IgD-negative memory B cell (primary cell): ENCODE results near the gene TBCB. TPM values are rescaled to one million over a fixed set of nuclear protein-coding genes. Genes with fewer than 3 reads are reported as not detected.
"Not testable (repeated sequence)": the region's sequence is repeated elsewhere in the genome, so short reads cannot be mapped to it uniquely, and the experiment has no call there.

Experiments used
- H3K27ac Mint-ChIP-seq, 3 donors: one replicate each; pipeline ENCODE4 v1.8.0; 2020 to 2022; ENCODE audit warnings: mild to moderate bottlenecking in 3 of 3, mixed read lengths in 3 of 3, moderate library complexity in 1 of 3
- H3K27me3 Mint-ChIP-seq: one replicate; pipeline ENCODE4 v1.8.0; 2021; ENCODE audit warnings: mixed read lengths
- H3K36me3 Mint-ChIP-seq: one replicate; pipeline ENCODE4 v1.8.0; 2020; ENCODE audit warnings: mild to moderate bottlenecking, mixed read lengths
- H3K4me1 Mint-ChIP-seq, 3 donors: one replicate each; pipeline ENCODE4 v1.8.0; 2020 to 2022; ENCODE audit warnings: mixed read lengths in 3 of 3, mild to moderate bottlenecking in 1 of 3
- H3K4me3 Mint-ChIP-seq, 4 donors: one replicate each; pipeline ENCODE4 v1.8.0; 2020 to 2022; ENCODE audit warnings: mild to moderate bottlenecking in 4 of 4, mixed read lengths in 4 of 4, moderate library complexity in 3 of 4
- H3K9me3 Mint-ChIP-seq, 3 donors: one replicate each; pipeline ENCODE4 v1.8.0; 2020 to 2021; ENCODE audit warnings: mixed read lengths in 3 of 3, mild to moderate bottlenecking in 1 of 3
- polyA plus RNA-seq: library from polyadenylated mRNA; unstranded; fragments of 300-500 nt; fragmentation: Illumina TruSeq; gene quantifications from one replicate; pipeline ENCODE4 v1.2.3, GENCODE V29; 2021

Gene TBCB
- polyA plus RNA-seq, 1 donor from 2014 or later, result 269 TPM

GRCh38 chr19:36112678-36113077 lies 2.6 kb upstream of the TBCB start:
- no peaks in the 10 kb centered on the region for H3K9me3 Mint-ChIP-seq
- H3K36me3 Mint-ChIP-seq, result peaks cover 6% of the 10 kb centered on the region
- peak overlapping the region in 1 of 3 donors; percentile 76 for H3K27ac Mint-ChIP-seq

GRCh38 chr19:36113425-36113824 lies 1.8 kb upstream of the TBCB start:
- Mint-ChIP-seq H3K27ac (peak overlapping the region; percentile 67 to 99 (median 73)), H3K27me3 (no peaks in the 10 kb centered on the region), H3K36me3 (peaks cover 9% of the 10 kb centered on the region), H3K9me3 (no peaks in the 10 kb centered on the region), H3K4me3 (peak overlapping the region; percentile 81 to 99 (median 96)), H3K4me1 (peaks cover 0 to 31% (median 19%) of the 10 kb centered on the region in 3 donors)

More at GRCh38 chr19:36112678-36113077, 2.6 kb upstream of the TBCB start:
- Mint-ChIP-seq H3K4me3 (peak overlapping the region; percentile 2 to 86 (median 74)), H3K27me3 (no peaks in the 10 kb centered on the region), H3K4me1 (peaks cover 0 to 28% (median 14%) of the 10 kb centered on the region in 3 donors)

GRCh38 chr19:36113894-36114720 lies 1.2 kb upstream of the TBCB start:
- Mint-ChIP-seq H3K36me3 (peaks cover 9% of the 10 kb centered on the region), H3K27ac (peak overlapping the region; percentile 99), H3K27me3 (no peaks in the 10 kb centered on the region), H3K9me3 (no peaks in the 10 kb centered on the region), H3K4me3 (peak overlapping the region; percentile 81 to 99 (median 96)), H3K4me1 (peaks cover 0 to 31% (median 19%) of the 10 kb centered on the region in 3 donors)

DNA sequence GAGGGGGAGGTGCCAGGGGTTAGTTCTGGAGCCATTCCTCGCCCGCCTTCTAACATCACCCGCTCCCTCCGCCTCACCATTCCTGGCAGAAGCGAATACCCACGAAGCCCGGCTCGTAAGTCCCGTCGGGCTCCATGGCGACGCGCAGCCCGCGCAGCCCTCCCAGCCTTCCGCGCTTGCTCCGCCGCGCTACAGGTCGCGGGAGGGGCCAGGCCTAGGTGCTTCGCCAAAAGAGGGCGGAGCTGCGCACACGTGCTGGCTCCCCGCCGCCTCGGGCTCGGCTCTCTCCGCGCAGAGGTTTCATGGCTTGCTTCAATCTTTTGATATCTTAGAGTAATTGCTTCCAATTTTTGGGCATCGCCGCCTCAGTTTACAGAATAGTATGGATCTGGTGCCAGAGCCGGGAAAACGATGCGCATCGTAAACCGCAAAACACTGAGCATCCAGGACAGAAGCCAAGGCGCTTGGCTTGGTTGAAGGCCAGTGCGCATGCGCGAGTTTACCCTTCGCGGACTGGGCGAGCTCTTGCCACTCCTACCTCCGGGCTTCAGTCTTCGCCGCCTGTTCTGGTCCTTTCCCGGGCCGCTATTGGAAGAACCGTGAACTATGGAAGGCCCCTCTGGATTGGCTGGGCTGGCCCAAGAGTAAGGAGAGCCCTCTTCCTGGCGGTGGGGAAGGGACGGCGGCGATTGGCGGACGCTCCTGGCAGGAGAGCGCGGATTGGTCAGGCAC lies 381 bp upstream of the TBCB start, which contains the start of gene POLR2I:
POLR2I (minus strand) TSS at position 155 of the 732 bp plus-strand sequence; CDS start at position 136, 19 bp downstream.
- Mint-ChIP-seq H3K4me3 (peak within 1 kb of the TSS; percentile 81 to 99 (median 96)), H3K27ac (peak within 1 kb of the TSS; percentile 99), H3K36me3 (peaks cover 9% of the 10 kb centered on the region), H3K27me3 (no peaks in the 10 kb centered on the region), H3K4me1 (peaks cover 0 to 31% (median 19%) of the 10 kb centered on the region in 3 donors), H3K9me3 (no peaks in the 10 kb centered on the region)

GRCh38 chr19:36116344-36116637 lies 1.0 kb downstream of the TBCB start:
- Mint-ChIP-seq H3K4me1 (peaks cover 0 to 31% (median 19%) of the 10 kb centered on the region in 3 donors), H3K27ac (peak overlapping the region in 2 of 3 donors; percentile 99), H3K4me3 (peak overlapping the region; percentile 81 to 99 (median 96)), H3K9me3 (no peaks in the 10 kb centered on the region), H3K36me3 (peaks cover 9% of the 10 kb centered on the region), H3K27me3 (no peaks in the 10 kb centered on the region)

DNA sequence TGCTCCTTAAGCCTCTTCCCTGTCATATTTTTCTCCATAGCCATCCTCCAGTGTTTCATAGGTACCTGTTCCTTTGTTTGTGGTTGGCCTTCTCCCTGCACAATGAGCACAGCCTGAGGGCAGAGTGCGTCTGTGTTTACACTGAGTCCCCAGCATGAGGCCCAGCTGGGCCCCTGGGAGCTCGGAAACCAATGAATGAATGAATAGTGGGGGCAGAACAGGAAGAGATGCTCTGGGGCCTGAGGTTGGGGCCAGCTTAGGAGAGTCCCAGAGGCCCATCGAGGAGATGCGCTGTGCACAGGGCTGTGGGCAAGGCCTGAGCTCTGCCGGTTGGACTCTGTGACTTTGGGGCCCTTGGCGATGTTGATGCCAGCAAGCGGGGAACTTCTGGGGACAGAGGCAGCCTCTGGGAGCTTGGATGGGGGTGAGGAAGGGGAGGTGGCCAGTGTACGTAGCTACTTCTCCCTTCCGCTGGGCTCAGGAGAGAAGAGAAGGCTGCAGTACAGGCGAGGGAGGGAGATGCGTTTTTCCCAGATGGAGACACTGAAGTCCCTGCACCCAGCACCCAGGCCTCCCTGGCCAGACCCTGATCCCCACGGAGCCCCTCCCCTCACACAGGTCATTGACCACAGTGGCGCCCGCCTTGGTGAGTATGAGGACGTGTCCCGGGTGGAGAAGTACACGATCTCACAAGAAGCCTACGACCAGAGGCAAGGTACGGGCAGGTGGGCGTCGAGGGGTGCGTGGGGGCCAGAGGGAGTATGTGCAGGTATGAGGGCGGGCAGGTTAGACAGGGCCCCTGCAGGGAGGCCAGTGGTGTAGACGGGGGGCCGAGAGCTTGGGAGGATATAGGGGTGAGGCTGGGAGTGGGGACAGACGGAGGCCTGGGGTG lies 5.1 kb downstream of the TBCB start:
- H3K36me3 Mint-ChIP-seq, result peaks cover 5% of the 10 kb centered on the region
- peaks cover 0 to 14% (median 14%) of the 10 kb centered on the region in 3 donors for H3K4me1 Mint-ChIP-seq
- no peaks in the 10 kb centered on the region for H3K27me3 Mint-ChIP-seq
- H3K9me3 Mint-ChIP-seq, result no peaks in the 10 kb centered on the region
- peak overlapping the region in 3 of 4 donors; percentile 22 to 52 (median 35) for H3K4me3 Mint-ChIP-seq
- peak overlapping the region in 1 of 3 donors; percentile 79 for H3K27ac Mint-ChIP-seq

GRCh38 chr19:36120984-36121358 lies 5.7 kb downstream of the TBCB start:
- no peak overlapping the region for H3K27ac Mint-ChIP-seq
- no peaks in the 10 kb centered on the region for H3K9me3 Mint-ChIP-seq
- peaks cover 0 to 14% (median 13%) of the 10 kb centered on the region in 3 donors for H3K4me1 Mint-ChIP-seq
- H3K36me3 Mint-ChIP-seq, result peaks cover 5% of the 10 kb centered on the region
- no peak overlapping the region for H3K4me3 Mint-ChIP-seq
- no peaks in the 10 kb centered on the region for H3K27me3 Mint-ChIP-seq

DNA sequence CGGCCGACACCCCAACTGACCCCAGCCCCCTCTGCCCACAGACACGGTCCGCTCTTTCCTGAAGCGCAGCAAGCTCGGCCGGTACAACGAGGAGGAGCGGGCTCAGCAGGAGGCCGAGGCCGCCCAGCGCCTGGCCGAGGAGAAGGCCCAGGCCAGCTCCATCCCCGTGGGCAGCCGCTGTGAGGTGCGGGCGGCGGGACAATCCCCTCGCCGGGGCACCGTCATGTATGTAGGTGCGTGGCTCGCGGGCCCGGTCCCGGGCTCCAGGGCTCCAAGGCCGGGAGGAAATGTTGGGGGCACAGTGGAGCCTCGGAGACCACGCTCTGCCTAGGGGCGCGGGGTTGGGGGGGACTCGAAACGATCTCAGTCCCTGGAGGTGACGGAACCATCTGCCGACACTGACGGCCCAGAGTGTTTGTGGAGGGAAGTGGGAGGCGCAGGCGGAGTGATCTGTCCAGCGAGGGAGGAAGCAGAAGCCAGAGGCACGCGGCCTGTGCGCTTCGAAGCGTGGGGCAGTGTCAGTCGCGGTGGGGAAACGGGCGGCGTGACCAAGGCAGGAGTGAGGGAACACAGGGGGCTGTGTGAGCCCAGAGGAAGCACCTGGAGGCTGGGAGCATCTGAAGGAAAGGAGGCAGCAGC lies 6.3 kb downstream of the TBCB start:
- peaks cover 5% of the 10 kb centered on the region for H3K36me3 Mint-ChIP-seq
- no peaks in the 10 kb centered on the region for H3K9me3 Mint-ChIP-seq
- peaks cover 0 to 11% (median 9%) of the 10 kb centered on the region in 3 donors for H3K4me1 Mint-ChIP-seq
- peak overlapping the region in 1 of 4 donors; percentile 27 for H3K4me3 Mint-ChIP-seq
- no peaks in the 10 kb centered on the region for H3K27me3 Mint-ChIP-seq
- H3K27ac Mint-ChIP-seq, result no peak overlapping the region

- H3K27me3 Mint-ChIP-seq, result no peaks in the 10 kb centered on the region
- peaks cover 6% of the 10 kb centered on the region for H3K36me3 Mint-ChIP-seq
- H3K4me3 Mint-ChIP-seq, result peak overlapping the region in 1 of 4 donors; percentile 61
- H3K27ac Mint-ChIP-seq, result peak overlapping the region in 1 of 3 donors; percentile 69
- H3K4me1 Mint-ChIP-seq, result peaks cover 5 to 13% (median 6%) of the 10 kb centered on the region in 3 donors
- H3K9me3 Mint-ChIP-seq, result no peaks in the 10 kb centered on the region
Observed at GRCh38 chr19:36125557-36125956, 10.3 kb downstream of the TBCB start.

DNA sequence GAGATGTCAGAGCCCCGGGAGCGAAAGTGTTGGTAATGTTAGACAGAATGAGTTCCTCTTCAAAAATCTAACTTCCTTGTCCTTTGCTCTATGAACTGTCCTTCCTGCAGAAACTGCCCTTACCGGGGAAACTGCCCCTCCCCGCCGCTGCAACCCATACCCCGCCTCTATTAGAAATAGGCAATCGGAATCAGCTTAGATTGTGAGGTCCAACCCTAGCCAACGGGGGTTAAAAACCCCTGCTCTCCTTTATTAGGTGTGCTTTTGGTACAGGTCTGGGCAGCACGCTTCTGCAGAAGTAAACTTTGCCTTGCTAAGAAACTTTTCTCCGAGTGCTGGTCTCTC lies 13.1 kb downstream of the TBCB start:
- Mint-ChIP-seq H3K27me3 (no peaks in the 10 kb centered on the region), H3K4me3 (peak overlapping the region; percentile 88 to 97 (median 95)), H3K9me3 (no peaks in the 10 kb centered on the region), H3K4me1 (peaks cover 3 to 13% (median 5%) of the 10 kb centered on the region in 3 donors), H3K36me3 (peaks cover 5% of the 10 kb centered on the region), H3K27ac (peak overlapping the region; percentile 85 to 96 (median 96))

DNA sequence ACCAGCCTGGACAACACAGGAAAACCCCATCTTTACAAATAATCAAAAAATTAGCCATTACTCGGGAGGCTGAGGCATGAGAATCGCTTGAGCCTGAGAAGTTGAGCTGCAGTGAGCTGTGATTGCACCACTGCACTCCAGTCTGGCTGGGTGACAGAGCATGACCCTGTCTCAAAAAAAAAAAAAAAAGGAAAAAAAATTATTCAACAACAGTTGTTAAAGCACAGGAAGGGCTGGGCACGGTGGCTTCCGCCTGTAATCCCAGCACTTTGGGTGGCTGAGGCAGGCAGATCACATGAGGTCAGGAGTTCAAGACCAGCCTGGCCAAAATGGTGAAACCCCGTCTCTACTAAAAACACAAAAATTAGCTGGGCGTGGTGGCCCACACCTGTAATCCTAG lies 16.0 kb downstream of the TBCB start:
- H3K4me3 Mint-ChIP-seq, result peak overlapping the region in 1 of 4 donors; percentile 51
- not testable (repeated sequence) for H3K36me3 Mint-ChIP-seq, H3K27me3 Mint-ChIP-seq, H3K9me3 Mint-ChIP-seq, H3K27ac Mint-ChIP-seq
- H3K4me1 Mint-ChIP-seq, result peaks cover 5 to 13% (median 10%) of the 10 kb centered on the region in 3 donors

- not testable (repeated sequence) for H3K27me3 Mint-ChIP-seq, H3K9me3 Mint-ChIP-seq, H3K27ac Mint-ChIP-seq, H3K36me3 Mint-ChIP-seq
- H3K4me3 Mint-ChIP-seq, result peak overlapping the region in 1 of 4 donors; percentile 32
- H3K4me1 Mint-ChIP-seq, result peaks cover 0 to 13% (median 3%) of the 10 kb centered on the region in 3 donors
Observed at GRCh38 chr19:36134867-36135266, 19.6 kb downstream of the TBCB start.

DNA sequence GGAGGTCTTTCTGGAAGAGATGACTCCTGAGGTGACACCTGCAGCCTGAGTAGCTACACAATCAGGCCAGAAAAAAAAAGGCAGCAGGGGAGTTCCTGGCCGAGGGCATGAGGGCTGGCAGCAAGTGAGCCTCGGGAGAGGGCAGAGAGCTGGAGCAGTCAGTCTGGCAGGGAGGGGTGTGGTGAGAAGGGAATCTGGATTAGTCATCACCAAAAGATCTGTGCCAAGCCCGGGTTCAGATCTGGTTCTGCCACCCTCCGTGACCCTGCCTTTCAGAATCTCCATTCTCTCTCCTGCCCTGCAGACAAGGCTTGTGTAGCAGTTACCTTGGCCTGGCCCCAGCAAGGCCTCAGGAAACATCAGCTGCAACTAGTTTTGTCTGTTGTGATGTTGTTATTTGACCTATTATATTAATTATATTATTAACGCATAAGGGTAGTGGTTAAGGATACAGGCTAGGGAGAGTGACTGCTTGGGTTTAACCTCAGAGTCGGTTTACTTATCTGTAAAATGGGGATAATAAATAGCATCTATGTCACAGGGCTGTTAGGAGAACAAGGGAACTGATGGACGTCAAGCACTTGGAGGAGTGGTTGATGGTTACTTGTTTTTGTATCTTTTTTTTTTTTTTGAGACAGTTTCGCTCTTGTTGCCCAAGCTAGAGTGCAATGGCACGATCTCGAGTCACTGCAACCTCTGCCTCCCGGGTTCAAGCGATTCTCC lies 21.9 kb downstream of the TBCB start:
- H3K36me3 Mint-ChIP-seq, result peaks cover 11% of the 10 kb centered on the region
- peak overlapping the region in 1 of 3 donors; percentile 81 for H3K27ac Mint-ChIP-seq
- H3K27me3 Mint-ChIP-seq, result peaks cover 3% of the 10 kb centered on the region
- peak overlapping the region in 2 of 4 donors; percentile 77 to 80 for H3K4me3 Mint-ChIP-seq
- peaks cover 7 to 22% (median 10%) of the 10 kb centered on the region in 3 donors for H3K4me1 Mint-ChIP-seq
- peaks cover 0 to 2% (median 0%) of the 10 kb centered on the region in 3 donors for H3K9me3 Mint-ChIP-seq
